Measurements from ENCODE around the gene TMEM43.

The TMEM43 gene

GRCh38 chr3:14151471-14152083 lies 26.7 kb downstream of the TMEM43 start:
- no peak overlapping the region for H3K27ac ChIP-seq (ENCODE audit: low read length, poor library complexity, severe bottlenecking)
- no peak overlapping the region for H2AFZ ChIP-seq (ENCODE audit: low read depth, low read length)
- no peak overlapping the region for H3K9ac ChIP-seq (ENCODE audit: low read length)
- no peak overlapping the region for H2BK5ac ChIP-seq (ENCODE audit: low read depth, low read length, poor library complexity, severe bottlenecking)
- H3K27me3 ChIP-seq (ENCODE audit: control insufficient read depth in 1 of 2, insufficient read depth in 1 of 2, low read length in 2 of 2) = no peaks in the 10 kb centered on the region
- no peak overlapping the region for H3K14ac ChIP-seq (ENCODE audit: low read length in 2 of 2)
- H2BK12ac ChIP-seq (ENCODE audit: low read length in 2 of 2) = no peak overlapping the region
- H3K4ac ChIP-seq (ENCODE audit: low read depth in 1 of 2, low read length in 2 of 2) = no peak overlapping the region
- no peak overlapping the region for H4K8ac ChIP-seq (ENCODE audit: low read length)
- H3K9me3 ChIP-seq (ENCODE audit: control insufficient read depth, low read length) = no peaks in the 10 kb centered on the region
- H2BK15ac ChIP-seq (ENCODE audit: low read depth, poor library complexity, severe bottlenecking) = no peak overlapping the region
- no peak overlapping the region for H3K18ac ChIP-seq (ENCODE audit: low read depth in 1 of 2, low read length in 2 of 2)
- DNase-seq = no peak
- H2BK120ac ChIP-seq (ENCODE audit: low read depth, low read length) = no peak overlapping the region
- H2AK5ac ChIP-seq (ENCODE audit: low read length, severe bottlenecking) = no peak overlapping the region
- 96% methylated on average over 12 of the region's 12 CpGs for WGBS
- no peak overlapping the region for H4K91ac ChIP-seq (ENCODE audit: low read length)
- H3K79me1 ChIP-seq (replicated peaks; ENCODE audit: low read length, poor library complexity, severe bottlenecking) = peaks cover 38% of the 10 kb centered on the region
- no peak overlapping the region for H3K4me2 ChIP-seq (ENCODE audit: low read length, poor library complexity, severe bottlenecking)
- peaks cover 71 to 87% of the 10 kb centered on the region in 2 experiments for H3K36me3 ChIP-seq (ENCODE audit: control insufficient read depth in 1 of 2, insufficient read depth in 2 of 2, low read depth in 1 of 2, low read length in 2 of 2)
- no peak overlapping the region for H3K23ac ChIP-seq (ENCODE audit: low read length in 2 of 2)
- H3K4me3 ChIP-seq (ENCODE audit: insufficient read depth in 1 of 2, low read depth in 1 of 2, low read length in 2 of 2) = no peak overlapping the region
- H3K4me1 ChIP-seq (ENCODE audit: control insufficient read depth, insufficient read depth, low read depth, low read length) = peaks cover 14% of the 10 kb centered on the region

- Histone ChIP-seq H3K18ac (ENCODE audit: low read depth in 1 of 2, low read length in 2 of 2) (no peak overlapping the region), H3K4me1 (ENCODE audit: control insufficient read depth, insufficient read depth, low read depth, low read length) (peaks cover 14% of the 10 kb centered on the region), H2BK120ac (ENCODE audit: low read depth, low read length) (no peak overlapping the region), H4K8ac (ENCODE audit: low read length) (no peak overlapping the region), H2AK5ac (ENCODE audit: low read length, severe bottlenecking) (no peak overlapping the region), H3K23ac (ENCODE audit: low read length in 2 of 2) (no peak overlapping the region), H3K4me3 (ENCODE audit: insufficient read depth in 1 of 2, low read depth in 1 of 2, low read length in 2 of 2) (no peak overlapping the region), H3K9me3 (ENCODE audit: control insufficient read depth, low read length) (no peaks in the 10 kb centered on the region), H2BK5ac (ENCODE audit: low read depth, low read length, poor library complexity, severe bottlenecking) (no peak overlapping the region), H3K79me1 (replicated peaks; ENCODE audit: low read length, poor library complexity, severe bottlenecking) (peaks cover 43% of the 10 kb centered on the region), H3K4me2 (ENCODE audit: low read length, poor library complexity, severe bottlenecking) (no peak overlapping the region), H3K14ac (ENCODE audit: low read length in 2 of 2) (no peak overlapping the region), H3K36me3 (ENCODE audit: control insufficient read depth in 1 of 2, insufficient read depth in 2 of 2, low read depth in 1 of 2, low read length in 2 of 2) (peaks cover 71 to 87% of the 10 kb centered on the region in 2 experiments), H3K27me3 (ENCODE audit: control insufficient read depth in 1 of 2, insufficient read depth in 1 of 2, low read length in 2 of 2) (no peaks in the 10 kb centered on the region), H3K27ac (ENCODE audit: low read length, poor library complexity, severe bottlenecking) (no peak overlapping the region), H3K9ac (ENCODE audit: low read length) (no peak overlapping the region), H2BK12ac (ENCODE audit: low read length in 2 of 2) (no peak overlapping the region), H2BK15ac (ENCODE audit: low read depth, poor library complexity, severe bottlenecking) (no peak overlapping the region), H2AFZ (ENCODE audit: low read depth, low read length) (no peak overlapping the region), H3K4ac (ENCODE audit: low read depth in 1 of 2, low read length in 2 of 2) (no peak overlapping the region), H4K91ac (ENCODE audit: low read length) (no peak overlapping the region)
- no peak for DNase-seq
- WGBS = 92% methylated on average over 7 of the region's 11 CpGs
Observed at GRCh38 chr3:14152233-14152962, 27.5 kb downstream of the TMEM43 start.

- Histone ChIP-seq H3K9ac (ENCODE audit: low read length) (no peak overlapping the region), H3K4me3 (ENCODE audit: insufficient read depth in 1 of 2, low read depth in 1 of 2, low read length in 2 of 2) (no peak overlapping the region), H3K4me1 (ENCODE audit: control insufficient read depth, insufficient read depth, low read depth, low read length) (peaks cover 9% of the 10 kb centered on the region), H3K18ac (ENCODE audit: low read depth in 1 of 2, low read length in 2 of 2) (no peak overlapping the region), H2AFZ (ENCODE audit: low read depth, low read length) (no peak overlapping the region), H2BK12ac (ENCODE audit: low read length in 2 of 2) (no peak overlapping the region), H2BK5ac (ENCODE audit: low read depth, low read length, poor library complexity, severe bottlenecking) (no peak overlapping the region), H3K14ac (ENCODE audit: low read length in 2 of 2) (no peak overlapping the region), H3K4me2 (ENCODE audit: low read length, poor library complexity, severe bottlenecking) (no peak overlapping the region), H2BK15ac (ENCODE audit: low read depth, poor library complexity, severe bottlenecking) (no peak overlapping the region), H3K9me3 (ENCODE audit: control insufficient read depth, low read length) (no peaks in the 10 kb centered on the region), H4K91ac (ENCODE audit: low read length) (no peak overlapping the region), H3K27ac (ENCODE audit: low read length, poor library complexity, severe bottlenecking) (no peak overlapping the region), H2AK5ac (ENCODE audit: low read length, severe bottlenecking) (no peak overlapping the region), H3K36me3 (ENCODE audit: control insufficient read depth in 1 of 2, insufficient read depth in 2 of 2, low read depth in 1 of 2, low read length in 2 of 2) (peaks cover 71 to 87% of the 10 kb centered on the region in 2 experiments), H2BK120ac (ENCODE audit: low read depth, low read length) (no peak overlapping the region), H4K8ac (ENCODE audit: low read length) (no peak overlapping the region), H3K79me1 (replicated peaks; ENCODE audit: low read length, poor library complexity, severe bottlenecking) (peaks cover 47% of the 10 kb centered on the region), H3K23ac (ENCODE audit: low read length in 2 of 2) (no peak overlapping the region), H3K27me3 (ENCODE audit: control insufficient read depth in 1 of 2, insufficient read depth in 1 of 2, low read length in 2 of 2) (no peaks in the 10 kb centered on the region), H3K4ac (ENCODE audit: low read depth in 1 of 2, low read length in 2 of 2) (no peak overlapping the region)
- no peak for DNase-seq
- WGBS = 94% methylated on average over 4 of the region's 4 CpGs
Observed at GRCh38 chr3:14152963-14153355, 28.1 kb downstream of the TMEM43 start.

GRCh38 chr3:14153663-14154062 lies 28.8 kb downstream of the TMEM43 start:
- Histone ChIP-seq H3K14ac (ENCODE audit: low read length in 2 of 2) (no peak overlapping the region), H3K4me2 (ENCODE audit: low read length, poor library complexity, severe bottlenecking) (no peak overlapping the region), H3K27me3 (ENCODE audit: control insufficient read depth in 1 of 2, insufficient read depth in 1 of 2, low read length in 2 of 2) (no peaks in the 10 kb centered on the region), H3K4ac (ENCODE audit: low read depth in 1 of 2, low read length in 2 of 2) (no peak overlapping the region), H3K36me3 (ENCODE audit: control insufficient read depth in 1 of 2, insufficient read depth in 2 of 2, low read depth in 1 of 2, low read length in 2 of 2) (peaks cover 71 to 87% of the 10 kb centered on the region in 2 experiments), H2BK12ac (ENCODE audit: low read length in 2 of 2) (no peak overlapping the region), H2BK120ac (ENCODE audit: low read depth, low read length) (no peak overlapping the region), H3K23ac (ENCODE audit: low read length in 2 of 2) (no peak overlapping the region), H4K8ac (ENCODE audit: low read length) (no peak overlapping the region), H4K91ac (ENCODE audit: low read length) (no peak overlapping the region), H2BK15ac (ENCODE audit: low read depth, poor library complexity, severe bottlenecking) (no peak overlapping the region), H3K79me1 (replicated peaks; ENCODE audit: low read length, poor library complexity, severe bottlenecking) (peaks cover 53% of the 10 kb centered on the region), H3K9me3 (ENCODE audit: control insufficient read depth, low read length) (no peaks in the 10 kb centered on the region), H2BK5ac (ENCODE audit: low read depth, low read length, poor library complexity, severe bottlenecking) (no peak overlapping the region), H3K27ac (ENCODE audit: low read length, poor library complexity, severe bottlenecking) (no peak overlapping the region), H2AK5ac (ENCODE audit: low read length, severe bottlenecking) (no peak overlapping the region), H3K9ac (ENCODE audit: low read length) (no peak overlapping the region), H2AFZ (ENCODE audit: low read depth, low read length) (no peak overlapping the region), H3K4me1 (ENCODE audit: control insufficient read depth, insufficient read depth, low read depth, low read length) (peaks cover 2% of the 10 kb centered on the region), H3K18ac (ENCODE audit: low read depth in 1 of 2, low read length in 2 of 2) (no peak overlapping the region), H3K4me3 (ENCODE audit: insufficient read depth in 1 of 2, low read depth in 1 of 2, low read length in 2 of 2) (no peak overlapping the region)
- DNase-seq = no peak
- 95% methylated on average over 5 of the region's 6 CpGs for WGBS
